Retinal pigment epithelial cell (primary cell): ENCODE measurements around the gene SRSF7.
A peak's percentile ranks its signal among the peaks of the same experiment; 100 is the strongest.
"Not testable (repeated sequence)": the region's sequence is repeated elsewhere in the genome, so short reads cannot be mapped to it uniquely, and the experiment has no call there.

Experiments
- DNase-seq: peaks from one replicate; pipeline ENCODE4 v3.0.0-alpha.2; 2010; ENCODE audit warnings: low read depth
- H3K4me3 ChIP-seq: 2 replicates; pipeline ENCODE4 v1.5.1; 2011; ENCODE audit warnings: mild to moderate bottlenecking, low read length, control low read depth, moderate library complexity
- TF ChIP-seq, protein P1 (sequence below): conservative IDR thresholded peaks from 2 replicates; pipeline ENCODE4 v1.5.1; 2011; ENCODE audit warnings: low read depth, low read length, control low read depth, inconsistent platforms

Gene SRSF7

DNA sequence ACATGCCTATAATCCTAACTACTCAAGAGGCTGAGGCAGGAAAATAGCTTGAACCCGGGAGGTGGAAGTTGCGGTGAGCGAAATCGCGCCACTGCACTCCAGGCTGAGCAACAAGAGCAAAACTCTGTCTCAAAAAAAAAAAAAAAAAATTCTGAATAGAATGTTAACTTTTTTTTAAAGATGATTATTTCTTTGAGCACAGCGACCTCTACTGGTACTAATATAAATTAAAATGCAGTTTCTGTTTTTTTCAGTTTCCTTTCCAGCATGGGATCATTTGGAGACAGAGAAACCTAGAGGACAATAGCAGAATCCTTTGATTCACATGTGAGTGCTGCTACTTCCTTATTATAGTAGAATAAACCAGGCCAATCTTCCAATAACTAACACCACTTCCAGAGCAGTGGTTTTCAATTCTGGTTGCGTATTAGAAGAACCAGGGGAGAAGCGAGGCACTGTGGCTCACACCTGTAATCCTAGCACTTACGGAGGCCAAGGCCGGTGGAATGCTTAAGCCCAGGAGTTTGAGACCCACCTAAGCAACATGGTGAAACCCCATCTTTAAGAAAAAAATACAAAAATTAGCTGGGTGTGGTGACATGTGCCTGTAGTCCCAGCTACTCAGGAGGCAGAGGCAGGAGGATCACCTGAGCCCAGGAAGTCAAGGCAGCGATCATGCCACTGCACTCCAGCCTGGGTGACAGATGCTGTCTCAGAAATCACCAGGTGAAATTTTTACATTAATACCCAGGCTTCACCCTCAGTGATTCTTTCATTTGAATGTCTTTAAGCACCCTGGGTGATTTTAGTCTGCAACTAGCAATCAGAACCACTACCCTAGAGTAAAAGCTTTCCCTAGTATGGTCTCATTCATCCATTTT, 10.1 kb downstream of the SRSF7 start:
- TF ChIP-seq, protein P1, sequence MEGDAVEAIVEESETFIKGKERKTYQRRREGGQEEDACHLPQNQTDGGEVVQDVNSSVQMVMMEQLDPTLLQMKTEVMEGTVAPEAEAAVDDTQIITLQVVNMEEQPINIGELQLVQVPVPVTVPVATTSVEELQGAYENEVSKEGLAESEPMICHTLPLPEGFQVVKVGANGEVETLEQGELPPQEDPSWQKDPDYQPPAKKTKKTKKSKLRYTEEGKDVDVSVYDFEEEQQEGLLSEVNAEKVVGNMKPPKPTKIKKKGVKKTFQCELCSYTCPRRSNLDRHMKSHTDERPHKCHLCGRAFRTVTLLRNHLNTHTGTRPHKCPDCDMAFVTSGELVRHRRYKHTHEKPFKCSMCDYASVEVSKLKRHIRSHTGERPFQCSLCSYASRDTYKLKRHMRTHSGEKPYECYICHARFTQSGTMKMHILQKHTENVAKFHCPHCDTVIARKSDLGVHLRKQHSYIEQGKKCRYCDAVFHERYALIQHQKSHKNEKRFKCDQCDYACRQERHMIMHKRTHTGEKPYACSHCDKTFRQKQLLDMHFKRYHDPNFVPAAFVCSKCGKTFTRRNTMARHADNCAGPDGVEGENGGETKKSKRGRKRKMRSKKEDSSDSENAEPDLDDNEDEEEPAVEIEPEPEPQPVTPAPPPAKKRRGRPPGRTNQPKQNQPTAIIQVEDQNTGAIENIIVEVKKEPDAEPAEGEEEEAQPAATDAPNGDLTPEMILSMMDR = peak; percentile 15
- DNase-seq = no peak
- no peak overlapping the region for H3K4me3 ChIP-seq

DNA sequence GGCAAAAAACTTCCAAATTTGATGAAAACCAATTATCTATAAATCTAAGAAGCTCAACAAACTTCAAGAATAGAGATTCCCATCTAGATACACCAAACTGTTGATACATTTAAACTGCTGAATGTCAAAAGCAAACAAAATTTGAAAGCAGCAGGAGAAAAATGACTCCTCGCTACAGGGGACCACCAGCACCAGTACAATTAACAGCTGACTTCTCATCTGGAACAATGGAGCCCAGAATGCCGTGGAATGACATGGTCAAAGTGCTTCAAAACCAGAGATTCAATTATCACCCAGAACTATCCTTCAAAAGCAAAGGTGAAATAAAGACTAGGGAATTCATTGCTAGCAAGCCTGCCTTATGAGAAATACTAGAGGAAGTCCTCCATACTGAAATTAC, 11.6 kb downstream of the SRSF7 start:
- no peak overlapping the region for H3K4me3 ChIP-seq
- DNase-seq = no peak
- TF ChIP-seq, protein P1 = no peak

DNA sequence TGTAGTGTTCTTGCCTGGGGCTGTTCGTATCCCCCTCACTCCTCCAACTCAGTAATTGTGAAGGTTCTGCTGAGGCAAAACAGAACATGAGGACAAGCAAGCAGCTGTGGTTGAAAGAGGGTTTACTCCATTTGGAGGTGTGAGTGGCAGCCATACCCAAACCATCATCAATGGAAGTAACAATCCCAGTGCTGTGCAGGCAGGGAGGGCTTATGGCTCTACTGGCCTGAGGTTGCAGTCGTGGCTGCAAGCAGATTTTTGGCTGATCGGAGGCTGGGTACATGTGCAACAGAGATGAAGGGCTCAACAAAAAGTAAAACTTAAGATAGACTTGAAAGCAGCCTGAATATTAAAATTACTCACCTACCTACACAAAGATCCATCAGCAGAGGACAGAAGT, 13.2 kb downstream of the SRSF7 start:
- TF ChIP-seq, protein P1 = no peak
- no peak for DNase-seq
- no peak overlapping the region for H3K4me3 ChIP-seq

DNA sequence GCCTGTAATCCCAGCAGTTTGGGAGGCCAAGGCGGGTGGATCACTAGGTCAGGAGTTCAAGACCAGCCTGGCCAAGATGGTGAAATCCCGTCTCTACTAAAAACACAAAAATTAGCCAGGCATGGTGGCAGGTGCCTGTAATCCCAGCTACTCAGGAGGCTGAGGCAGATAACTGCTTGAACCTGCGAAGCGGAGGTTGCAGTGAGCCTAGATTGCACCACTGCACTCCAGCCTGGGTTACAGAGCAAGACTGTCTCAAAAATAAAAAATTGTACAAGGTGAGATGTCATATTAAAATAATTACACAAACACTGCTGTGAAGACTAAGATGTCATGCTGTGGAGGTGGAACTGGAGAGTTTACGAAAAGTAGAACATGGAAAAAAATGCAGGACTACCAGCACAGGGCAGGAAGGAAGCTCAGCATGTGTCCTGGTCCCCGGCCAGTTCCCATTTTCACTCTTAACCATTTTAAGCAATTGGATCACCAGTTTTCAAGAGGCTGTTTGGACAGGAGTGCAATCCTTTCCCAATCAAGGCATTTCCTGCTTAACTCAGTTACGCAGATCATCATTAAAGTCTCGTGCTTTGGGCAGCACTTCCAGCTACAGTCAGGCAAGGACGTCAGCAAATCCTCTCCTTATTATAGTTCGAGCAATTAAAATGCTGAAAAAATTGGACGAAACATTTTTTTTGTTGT, 14.0 kb downstream of the SRSF7 start:
- not testable (repeated sequence) for H3K4me3 ChIP-seq, DNase-seq

DNA sequence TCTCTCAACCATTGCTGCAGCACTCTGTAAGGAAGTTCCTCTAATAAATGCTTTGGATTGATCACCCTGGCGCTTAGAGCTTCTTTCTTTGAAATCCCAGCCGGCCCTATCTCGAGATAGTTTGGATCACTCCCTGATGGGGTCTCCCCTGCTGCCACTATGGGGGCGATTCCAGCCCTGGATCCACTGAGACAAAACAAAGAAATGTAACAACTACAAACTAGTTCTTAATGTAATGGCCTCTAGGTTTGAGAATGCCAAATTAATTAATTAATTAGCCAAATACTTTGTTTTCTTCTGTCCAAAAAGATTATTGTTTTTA, 15.2 kb downstream of the SRSF7 start:
- no peak overlapping the region for H3K4me3 ChIP-seq
- TF ChIP-seq, protein P1 = no peak
- DNase-seq = no peak

DNA sequence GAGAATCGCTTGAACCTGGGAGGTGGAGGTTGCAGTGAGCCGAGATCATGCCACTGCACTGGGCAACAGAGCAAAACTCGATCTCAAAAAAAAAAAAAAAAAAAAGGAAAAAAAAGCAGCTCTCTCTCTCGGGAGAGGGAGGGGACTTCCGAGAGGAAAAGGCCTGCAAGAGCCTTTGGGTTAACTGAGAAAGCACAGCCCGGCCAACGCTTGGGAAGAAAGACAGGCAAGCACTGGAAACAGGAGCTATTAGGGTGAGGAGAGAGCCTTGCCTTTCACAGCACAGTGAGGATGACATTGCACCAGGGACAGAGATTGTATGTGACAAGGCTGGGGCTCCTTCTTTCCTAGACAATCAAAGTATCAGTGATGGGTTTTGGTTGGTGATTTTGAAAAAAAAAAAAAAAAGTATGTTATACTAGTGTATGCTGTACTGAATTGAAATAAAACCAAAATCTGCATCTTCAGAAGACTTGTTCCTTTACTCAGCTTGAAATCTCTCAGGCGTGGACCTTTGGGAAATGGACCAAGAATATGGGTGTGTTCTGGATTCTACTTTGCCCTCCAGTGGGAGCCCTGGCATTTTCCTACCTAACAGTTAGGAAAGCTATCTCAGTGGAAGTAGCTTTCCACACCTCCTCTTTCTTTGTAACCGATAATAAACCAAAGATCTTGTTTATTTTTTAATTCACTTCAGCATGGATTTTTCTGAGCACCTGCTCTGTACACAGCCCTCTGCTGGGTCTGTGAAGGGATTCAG, 16.7 kb downstream of the SRSF7 start:
- DNase-seq = no peak
- TF ChIP-seq, protein P1 = no peak

DNA sequence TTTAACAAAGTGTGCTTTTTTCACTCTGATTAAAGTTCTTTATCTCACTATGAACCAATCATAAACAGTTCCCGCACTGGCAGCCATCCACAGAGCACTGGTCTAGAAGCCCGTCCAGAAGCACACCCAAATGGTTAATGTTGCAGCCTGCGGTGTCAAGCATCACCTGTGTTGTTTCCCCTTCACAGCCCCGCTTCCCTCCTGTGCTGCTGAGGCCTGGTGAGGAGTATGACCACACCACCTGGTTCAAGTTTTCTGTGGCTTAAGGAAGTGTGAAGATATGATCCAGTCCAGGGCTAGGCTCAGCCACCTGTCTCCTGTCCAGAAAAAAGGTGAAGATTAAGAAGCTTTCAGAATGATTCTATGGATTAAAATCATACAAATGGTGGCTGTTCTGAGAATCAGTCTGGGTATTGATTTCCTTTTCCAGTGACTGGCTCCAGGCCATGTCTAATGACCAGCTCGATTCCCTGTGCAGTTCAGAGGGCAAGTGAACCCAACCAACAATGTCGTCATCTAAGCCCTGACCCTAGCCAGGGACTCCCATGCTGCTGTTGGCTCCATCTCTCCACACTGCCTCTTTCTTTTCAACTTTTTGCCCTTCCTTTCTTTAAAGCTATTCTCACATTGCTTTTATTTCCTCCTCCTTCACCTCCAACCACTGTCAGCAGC, 17.7 kb downstream of the SRSF7 start:
- TF ChIP-seq, protein P1 = no peak
- no peak overlapping the region for H3K4me3 ChIP-seq
- no peak for DNase-seq

More for the DNA sequence above, 16.7 kb downstream of the SRSF7 start:
- H3K4me3 ChIP-seq = no peak overlapping the region
